PC-9 (cell line): ENCODE measurements around the gene PPHLN1.

Experiments
- CTCF ChIP-seq: fragments of 200-600 bp; sonication (generic); conservative IDR thresholded peaks from 2 replicates; pipeline ENCODE4 v1.6.1; 2017; ENCODE audit warnings: mixed run types, antibody characterized with exemption, mild to moderate bottlenecking, moderate library complexity
- EZH2 ChIP-seq: fragments of 200-600 bp; sonication (generic); IDR thresholded peaks from 2 replicates; pipeline ENCODE4 v1.8.0; 2017; ENCODE audit warnings: antibody characterized with exemption, low read depth

GRCh38 chr12:42326541-42327226, 717 bp downstream of the PPHLN1 start:
- TF ChIP-seq CTCF (no peak), EZH2 (no peak)
